IMR-90 (cell line): Measurements from ENCODE around the gene TJP3. TPM values are rescaled to one million over a fixed set of nuclear protein-coding genes. Genes with fewer than 3 reads are reported as not detected.

Experiments
- ATAC-seq: fragments of 200-7000 bp; cut with Tn5 transposase; 2 replicates; pipeline ENCODE4 v1.9.1; 2020; ENCODE audit warnings: low read depth, mild to moderate bottlenecking, moderate library complexity
- BruUV-seq: library from RNA; stranded (reverse); fragments of 400-500 nt; replicated peaks from 2 replicates; lab custom pipeline; 2021; lab: Mats Ljungman, UMichigan
- CTCF ChIA-PET: fragments of 300-600 bp; formaldehyde crosslinking; extraction: SDS; loops from one replicate; lab custom pipeline; 2021; ENCODE audit warnings: antibody characterized with exemption; lab: Yijun Ruan, JAX
- POLR2A ChIA-PET: fragments of 300-600 bp; sonication (Branson Sonifier 250); formaldehyde crosslinking; loops from one replicate; lab custom pipeline; 2022; ENCODE audit warnings: antibody characterized with exemption; ENCODE audit not compliant: unreplicated experiment; lab: Charles Lee
- DNase-seq: peaks from one replicate; pipeline ENCODE4 v3.0.0; 2013
- H2AFZ ChIP-seq: replicated peaks from 2 replicates; pipeline ENCODE3; 2013; ENCODE audit warnings: low read length, mild to moderate bottlenecking; ENCODE audit not compliant: poor library complexity
- H2AK5ac ChIP-seq: 2 replicates; pipeline ENCODE4 v1.6.1; 2013; ENCODE audit warnings: low read depth, low read length, inconsistent platforms
- H2AK9ac ChIP-seq: replicated peaks from 2 replicates; pipeline ENCODE3; 2013; ENCODE audit warnings: mild to moderate bottlenecking, low read depth, low read length, moderate library complexity; ENCODE audit not compliant: poor library complexity
- H2BK120ac ChIP-seq: 2 replicates; pipeline ENCODE4 v1.6.1; 2013; ENCODE audit warnings: low read depth, low read length, inconsistent platforms
- H2BK15ac ChIP-seq: 3 replicates; pipeline ENCODE4 v1.6.1; 2013; ENCODE audit warnings: low read depth, low read length, inconsistent platforms
- H2BK20ac ChIP-seq: 2 replicates; pipeline ENCODE4 v1.6.1; 2013; ENCODE audit warnings: low read depth, mild to moderate bottlenecking, inconsistent platforms, low read length, moderate library complexity
- H2BK5ac ChIP-seq: 2 replicates; pipeline ENCODE4 v1.6.1; 2013; ENCODE audit warnings: mild to moderate bottlenecking, low read depth, low read length, inconsistent platforms; ENCODE audit not compliant: poor library complexity, severe bottlenecking
- H3K14ac ChIP-seq: replicated peaks from 2 replicates; pipeline ENCODE4 v1.6.1; 2013; ENCODE audit warnings: low read depth, low read length, inconsistent platforms
- H3K18ac ChIP-seq: 2 replicates; pipeline ENCODE4 v1.6.1; 2013; ENCODE audit warnings: low read depth, low read length, control low read depth
- H3K23ac ChIP-seq: 2 replicates; pipeline ENCODE4 v1.6.1; 2013; ENCODE audit warnings: low read depth, low read length, inconsistent platforms
- H3K27ac ChIP-seq: 2 replicates; pipeline ENCODE4 v1.5.1; 2013; ENCODE audit warnings: mild to moderate bottlenecking, control low read depth, low read length; ENCODE audit not compliant: insufficient read depth
- H3K27me3 ChIP-seq: 2 replicates; pipeline ENCODE4 v1.6.1; 2013; ENCODE audit warnings: low read length; ENCODE audit not compliant: control insufficient read depth, insufficient read depth
- H3K36me3 ChIP-seq: 2 replicates; pipeline ENCODE4 v1.6.1; 2013; ENCODE audit warnings: low read length, mixed read lengths; ENCODE audit not compliant: control insufficient read depth, insufficient read depth
- H3K4ac ChIP-seq: 2 replicates; pipeline ENCODE4 v1.6.1; 2013; ENCODE audit warnings: low read depth, low read length, inconsistent platforms
- H3K4me1 ChIP-seq: 2 replicates; pipeline ENCODE4 v1.6.1; 2013; ENCODE audit warnings: low read length, mixed read lengths; ENCODE audit not compliant: control insufficient read depth, insufficient read depth
- H3K4me2 ChIP-seq: 2 replicates; pipeline ENCODE4 v1.6.1; 2013; ENCODE audit warnings: low read depth, mild to moderate bottlenecking, control low read depth, low read length, moderate library complexity
- H3K4me3 ChIP-seq: 2 replicates; pipeline ENCODE4 v1.5.1; 2013; ENCODE audit warnings: low read depth, mild to moderate bottlenecking, control low read depth, low read length, moderate library complexity; ENCODE audit not compliant: insufficient read depth
- H3K56ac ChIP-seq: 2 replicates; pipeline ENCODE4 v1.6.1; 2013; ENCODE audit warnings: low read length, inconsistent platforms; ENCODE audit not compliant: insufficient read depth; ENCODE audit errors: extremely low read depth
- H3K79me1 ChIP-seq, 2 experiments: 2 replicates each; pipeline ENCODE4 v1.6.1; 2013; ENCODE audit warnings: low read length in 2 of 2, inconsistent platforms in 1 of 2, low read depth in 1 of 2
- H3K9ac ChIP-seq: 2 replicates; pipeline ENCODE4 v1.6.1; 2013; ENCODE audit warnings: low read depth, low read length, control low read depth
- H3K9me1 ChIP-seq: 2 replicates; pipeline ENCODE4 v1.6.1; 2013; ENCODE audit warnings: low read length, inconsistent platforms; ENCODE audit not compliant: insufficient read depth
- H3K9me3 ChIP-seq: 2 replicates; pipeline ENCODE4 v1.6.1; 2013; ENCODE audit warnings: low read length; ENCODE audit not compliant: control insufficient read depth, insufficient read depth
- H4K20me1 ChIP-seq: 2 replicates; pipeline ENCODE4 v1.6.1; 2013; ENCODE audit warnings: low read length, inconsistent platforms; ENCODE audit not compliant: insufficient read depth
- H4K5ac ChIP-seq: 2 replicates; pipeline ENCODE4 v1.6.1; 2013; ENCODE audit warnings: mild to moderate bottlenecking, low read depth, low read length, control low read depth
- H4K8ac ChIP-seq, 2 experiments: 2 replicates each; pipeline ENCODE4 v1.6.1; 2013; ENCODE audit warnings: low read depth in 2 of 2, low read length in 2 of 2, control low read depth in 1 of 2, inconsistent platforms in 1 of 2
- H4K91ac ChIP-seq: 2 replicates; pipeline ENCODE4 v1.6.1; 2013; ENCODE audit warnings: low read depth, low read length, inconsistent platforms; ENCODE audit not compliant: insufficient read depth
- POLR2A ChIP-seq: IDR thresholded peaks from 2 replicates; pipeline ENCODE4 v1.6.1; 2012; ENCODE audit warnings: mild to moderate bottlenecking, low read depth, low read length
- SMC3 ChIP-seq: fragments of 150-350 bp; IDR thresholded peaks from 2 replicates; pipeline ENCODE4 v1.6.1; 2016; ENCODE audit warnings: low read depth, mild to moderate bottlenecking, antibody characterized with exemption, low read length, moderate library complexity
- WGBS, 2 experiments: methylation state at CpG; one replicate each; pipeline versions ENCODE4 v1.1.5 to v1.1.7; 2013; ENCODE audit warnings: missing lambda C conversion rate in 2 of 2; ENCODE audit not compliant: insufficient read length in 1 of 2; ENCODE audit errors: extremely low coverage in 2 of 2; 5-methylcytosine and 5-hydroxymethylcytosine counted together
- dilution Hi-C: fragments of 300-500 bp; cut with HindIII; formaldehyde crosslinking; loops from one replicate; pipeline ENCODE4 v1.14.3; 2018; ENCODE audit warnings: low sequenced_read_pairs; ENCODE audit not compliant: unreplicated experiment
- in situ Hi-C: fragments of 300-500 bp; cut with MboI; formaldehyde crosslinking; loops from 3 replicates; pipeline ENCODE4 v1.14.3; 2019; ENCODE audit warnings: low sequenced_read_pairs, inconsistent platforms, mixed read lengths
- intact Hi-C: fragments of 100-400 bp; cut with micrococcal nuclease; formaldehyde crosslinking; loops from 2 replicates; pipeline ENCODE4 v1.10.0; 2022
- polyA plus RNA-seq, 3 experiments: library from polyadenylated mRNA; depleted of rRNA; stranded (reverse); fragments of >200 nt; gene quantifications; 2 replicates each; pipeline ENCODE4 v1.2.3, GENCODE V29; 2012; ENCODE audit warnings: low replicate concordance in 1 of 3
- total RNA-seq: library from RNA; depleted of rRNA; stranded (reverse); fragments of >200 nt; gene quantifications from 2 replicates; pipeline ENCODE4 v1.2.3, GENCODE V29; 2012

TJP3 gene
- total and polyA plus RNA-seq, 2 of the 4 experiments (the other 2 are of a cell fraction): not detected

DNA sequence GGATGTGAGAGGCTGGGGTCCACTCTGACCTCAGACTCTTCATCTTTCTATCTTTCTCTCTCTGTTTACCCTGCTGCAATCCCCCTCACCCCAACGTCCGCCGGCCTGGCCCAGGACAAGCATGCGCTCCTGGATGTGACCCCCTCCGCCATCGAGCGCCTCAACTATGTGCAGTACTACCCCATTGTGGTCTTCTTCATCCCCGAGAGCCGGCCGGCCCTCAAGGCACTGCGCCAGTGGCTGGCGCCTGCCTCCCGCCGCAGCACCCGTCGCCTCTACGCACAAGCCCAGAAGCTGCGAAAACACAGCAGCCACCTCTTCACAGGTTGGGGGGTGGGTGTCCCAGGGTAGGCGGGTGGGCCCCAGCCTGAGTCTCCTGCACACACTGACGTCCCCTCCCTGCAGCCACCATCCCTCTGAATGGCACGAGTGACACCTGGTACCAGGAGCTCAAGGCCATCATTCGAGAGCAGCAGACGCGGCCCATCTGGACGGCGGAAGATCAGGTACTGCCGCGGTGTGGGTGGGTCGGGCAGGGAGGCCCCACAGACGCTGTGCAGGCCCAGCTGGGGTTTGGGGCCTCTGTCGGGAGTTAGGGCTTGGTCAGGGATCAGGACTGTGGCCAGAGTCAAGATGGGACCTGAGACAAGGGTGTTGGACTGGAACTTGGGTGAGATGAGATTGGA, 38.3 kb downstream of the TJP3 start:
- Histone ChIP-seq H3K18ac (no peak overlapping the region), H4K20me1 (no peaks in the 10 kb centered on the region), H3K56ac (no peak overlapping the region), H3K9me3 (peaks cover 2% of the 10 kb centered on the region; the same call in 1 of the 2 replicates), H3K4me1 (no peaks in the 10 kb centered on the region), H3K27me3 (peaks cover 7% of the 10 kb centered on the region), H3K79me1 (no peaks in the 10 kb centered on the region), H2AK9ac (no peak overlapping the region), H2BK20ac (no peak overlapping the region), H3K23ac (no peak overlapping the region), H4K5ac (no peak overlapping the region), H2BK15ac (no peak overlapping the region), H3K9ac (no peak overlapping the region), H3K14ac (no peak overlapping the region), H3K4ac (no peak overlapping the region), H4K8ac (no peak overlapping the region), H2BK120ac (no peak overlapping the region), H3K4me3 (no peak overlapping the region), H3K27ac (no peak overlapping the region), H3K9me1 (no peaks in the 10 kb centered on the region), H2AK5ac (no peak overlapping the region), H4K91ac (no peak overlapping the region), H2BK5ac (no peak overlapping the region), H2AFZ (no peak overlapping the region), H3K36me3 (peaks cover 10% of the 10 kb centered on the region; the same call in 1 of the 2 replicates), H3K4me2 (no peak overlapping the region)
- POLR2A ChIA-PET: no interaction called here
- TF ChIP-seq POLR2A: no peak
- TF ChIP-seq SMC3: no peak
- DNase-seq (no peak), ATAC-seq (no peak)
- in situ Hi-C loops (no loop called here), intact Hi-C loops (no loop called here), dilution Hi-C loops (no loop called here)
- BruUV-seq: no TSS peak
- CTCF ChIA-PET: no interaction called here
- WGBS, 2 experiments: 47% methylated on average over 9 of the region's 31 CpGs; no CpG with 5 or more reads in 1 of the 2 experiments
